Measurements from ENCODE around the gene WFDC5. TPM values are rescaled to one million over a fixed set of nuclear protein-coding genes. Genes with fewer than 3 reads are reported as not detected.

The WFDC5 gene
- total RNA-seq, 2 donors from 2014 or later = not detected

DNA sequence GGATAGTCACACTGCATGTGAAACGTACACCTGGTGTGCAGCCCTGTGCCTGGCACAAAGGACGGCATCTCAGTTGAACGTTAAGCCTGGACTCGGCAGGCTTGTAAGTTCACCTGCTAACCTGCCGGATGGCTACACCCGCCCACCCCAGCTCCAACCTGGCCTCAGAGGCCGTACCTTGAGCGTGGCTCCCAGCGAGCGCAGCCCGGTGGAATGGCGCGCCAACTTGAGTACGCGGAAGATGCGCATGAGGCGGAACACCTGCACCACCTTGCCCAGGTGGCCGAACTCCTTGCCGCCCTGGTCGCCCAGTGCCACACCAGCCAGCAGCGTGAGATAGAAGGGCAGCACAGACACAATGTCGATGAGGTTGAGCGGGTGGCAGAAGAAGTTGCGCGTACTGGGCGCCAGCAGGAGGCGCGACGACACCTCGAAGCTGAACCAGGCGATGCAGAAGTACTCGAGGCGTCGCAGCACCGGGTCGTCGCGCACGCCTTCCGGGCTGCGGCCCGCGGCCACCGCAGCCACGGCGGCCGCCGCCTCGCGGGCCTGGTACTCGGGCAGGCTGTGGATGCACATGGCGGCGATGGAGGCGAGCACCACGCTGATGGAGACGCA lies 17.4 kb downstream of the WFDC5 start:
- Histone ChIP-seq H3K36me3 (no peaks in the 10 kb centered on the region), H3K27ac (no peak overlapping the region), H3K4me1 (peaks cover 0 to 19% of the 10 kb centered on the region in 2 donors), H3K4me3 (peak overlapping the region; percentile 8 to 31), H3K27me3 (peaks cover 0 to 5% of the 10 kb centered on the region in 2 donors), H3K9me3 (no peaks in the 10 kb centered on the region)
- DNase-seq (ENCODE audit: low spot score) = no peak
- TF ChIP-seq CTCF (IDR thresholded peaks at IDR 0.05) = peak in 1 of 2 donors; percentile 41

GRCh38 chr20:45096781-45097180 lies 18.2 kb downstream of the WFDC5 start:
- no peak for DNase-seq (ENCODE audit: low spot score)
- Histone ChIP-seq H3K36me3 (no peaks in the 10 kb centered on the region), H3K9me3 (no peaks in the 10 kb centered on the region), H3K4me1 (peaks cover 0 to 19% of the 10 kb centered on the region in 2 donors), H3K27ac (no peak overlapping the region), H3K27me3 (peaks cover 0 to 5% of the 10 kb centered on the region in 2 donors), H3K4me3 (no peak overlapping the region)
- no peak for TF ChIP-seq CTCF (IDR thresholded peaks at IDR 0.05)

- peak; percentile 59 to 87 for TF ChIP-seq CTCF (IDR thresholded peaks at IDR 0.05)
- Histone ChIP-seq H3K27me3 (peaks cover 0 to 5% of the 10 kb centered on the region in 2 donors), H3K9me3 (no peaks in the 10 kb centered on the region), H3K36me3 (no peaks in the 10 kb centered on the region), H3K27ac (no peak overlapping the region), H3K4me3 (no peak overlapping the region), H3K4me1 (peaks cover 0 to 19% of the 10 kb centered on the region in 2 donors)
- no peak for DNase-seq (ENCODE audit: low spot score)
Measured at GRCh38 chr20:45095805-45096238, 19.2 kb downstream of the WFDC5 start.

DNA sequence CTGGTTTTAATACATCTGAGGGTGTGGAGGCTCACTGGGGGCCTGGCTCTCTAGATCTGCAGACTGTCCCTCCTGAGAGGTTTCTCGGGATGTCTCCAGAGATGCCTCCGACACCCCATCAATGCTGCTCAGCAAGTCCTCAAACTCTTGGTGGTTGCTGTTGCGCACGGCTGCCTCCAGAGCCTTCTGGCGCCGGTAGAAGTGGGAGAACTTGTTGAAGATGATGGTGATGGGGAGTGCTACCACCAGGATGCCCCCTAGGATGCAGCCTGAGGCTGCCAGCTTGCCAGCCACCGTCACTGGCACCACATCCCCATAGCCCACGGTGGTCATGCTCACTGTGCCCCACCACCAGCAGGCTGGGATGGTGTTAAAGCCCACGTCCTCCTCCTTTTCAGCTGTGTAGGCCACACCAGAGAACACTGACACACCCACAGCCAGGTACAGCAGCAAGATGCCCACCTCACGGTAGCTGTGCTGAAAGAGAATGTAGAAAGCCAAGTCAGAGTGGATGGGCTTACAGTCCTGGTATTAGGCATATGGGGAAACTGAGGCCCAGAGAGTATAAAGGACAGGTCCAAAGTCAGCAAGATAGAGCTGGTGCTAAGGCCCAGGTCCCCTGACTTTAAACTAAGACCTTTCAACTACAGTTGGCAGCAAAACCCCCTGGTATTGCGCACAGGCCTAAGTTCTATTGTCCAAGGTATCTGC lies 20.0 kb downstream of the WFDC5 start:
- Histone ChIP-seq H3K4me1 (peaks cover 0 to 19% of the 10 kb centered on the region in 2 donors), H3K4me3 (no peak overlapping the region), H3K9me3 (no peaks in the 10 kb centered on the region), H3K36me3 (no peaks in the 10 kb centered on the region), H3K27ac (no peak overlapping the region), H3K27me3 (peaks cover 0 to 5% of the 10 kb centered on the region in 2 donors)
- TF ChIP-seq CTCF (IDR thresholded peaks at IDR 0.05) = no peak
- DNase-seq (ENCODE audit: low spot score) = no peak

DNA sequence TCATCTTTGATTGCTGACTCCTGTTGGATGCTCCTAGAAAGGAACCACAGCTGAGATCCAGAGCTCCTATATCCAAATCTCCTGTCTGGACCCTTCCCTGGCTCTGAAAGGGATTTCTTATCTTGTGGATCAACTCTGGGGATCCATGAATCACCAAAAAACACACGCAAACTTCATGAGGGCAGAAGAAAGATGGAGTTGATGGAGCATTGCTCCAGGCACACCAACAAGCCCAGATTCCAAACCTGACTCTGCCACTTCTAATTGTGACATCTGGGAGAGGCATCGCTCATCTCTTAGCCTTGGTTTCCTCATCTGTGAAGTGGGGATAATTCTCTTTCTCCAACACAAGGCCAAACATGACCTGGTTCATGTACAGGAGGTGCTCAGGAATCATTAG lies 20.8 kb downstream of the WFDC5 start:
- H3K4me1 ChIP-seq = peaks cover 0 to 19% of the 10 kb centered on the region in 2 donors
- no peaks in the 10 kb centered on the region for H3K36me3 ChIP-seq
- H3K9me3 ChIP-seq = no peaks in the 10 kb centered on the region
- H3K27me3 ChIP-seq = peaks cover 0 to 5% of the 10 kb centered on the region in 2 donors
- H3K4me3 ChIP-seq = no peak overlapping the region
- DNase-seq (ENCODE audit: low spot score) = no peak
- H3K27ac ChIP-seq = no peak overlapping the region
- no peak for TF ChIP-seq CTCF (IDR thresholded peaks at IDR 0.05)
